ENCODE data around the gene ITGA2B.

Gene ITGA2B

GRCh38 chr17:44354582-44355561 lies 34.6 kb downstream of the ITGA2B start:
- H3K4me3 ChIP-seq (replicated peaks in 1 of 2; ENCODE audit: low read depth in 2 of 2, low read length in 2 of 2) = no peak overlapping the region
- DNase-seq (ENCODE audit: low read depth in 2 of 2) = no peak
- peak; percentile 25 for TF ChIP-seq CTCF (IDR thresholded peaks at IDR 0.05; ENCODE audit: low read depth, low read length)

GRCh38 chr17:44353672-44354331 lies 35.6 kb downstream of the ITGA2B start:
- DNase-seq (ENCODE audit: low read depth in 2 of 2) = peak in 1 of 2 donors; percentile 11
- TF ChIP-seq CTCF (IDR thresholded peaks at IDR 0.05; ENCODE audit: low read depth, low read length) = no peak
- peak overlapping the region in 1 of 2 donors; percentile 34 for H3K4me3 ChIP-seq (replicated peaks in 1 of 2; ENCODE audit: low read depth in 2 of 2, low read length in 2 of 2)

- TF ChIP-seq CTCF (IDR thresholded peaks at IDR 0.05; ENCODE audit: low read depth, low read length) = no peak
- no peak for DNase-seq (ENCODE audit: low read depth in 2 of 2)
- H3K4me3 ChIP-seq (replicated peaks in 1 of 2; ENCODE audit: low read depth in 2 of 2, low read length in 2 of 2) = no peak overlapping the region
Observed at GRCh38 chr17:44352828-44353671, 36.4 kb downstream of the ITGA2B start.

- no peak overlapping the region for H3K4me3 ChIP-seq (replicated peaks in 1 of 2; ENCODE audit: low read depth in 2 of 2, low read length in 2 of 2)
- DNase-seq (ENCODE audit: low read depth in 2 of 2) = no peak
- no peak for TF ChIP-seq CTCF (IDR thresholded peaks at IDR 0.05; ENCODE audit: low read depth, low read length)
Observed at GRCh38 chr17:44351961-44352827, 37.3 kb downstream of the ITGA2B start.

GRCh38 chr17:44351464-44351863 lies 38.0 kb downstream of the ITGA2B start:
- no peak overlapping the region for H3K4me3 ChIP-seq (replicated peaks in 1 of 2; ENCODE audit: low read depth in 2 of 2, low read length in 2 of 2)
- no peak for DNase-seq (ENCODE audit: low read depth in 2 of 2)
- no peak for TF ChIP-seq CTCF (IDR thresholded peaks at IDR 0.05; ENCODE audit: low read depth, low read length)

Measured in cardiac fibroblast (primary cell).